Upper lobe of left lung (tissue), 6 donors: ENCODE measurements around the gene ANKLE2. TPM values are rescaled to one million over a fixed set of nuclear protein-coding genes. Genes with fewer than 3 reads are reported as not detected.

Experiments
- ATAC-seq, 2 donors: fragments of 200-7000 bp; cut with Tn5 transposase; one replicate each; pipeline ENCODE4 v1.9.1; 2022; ENCODE audit warnings: mild to moderate bottlenecking in 2 of 2, moderate library complexity in 2 of 2; ENCODE audit not compliant: low FRiP score in 2 of 2
- DNase-seq, 2 donors: peaks; one replicate each; pipeline ENCODE4 v3.0.0-alpha.2; 2019 to 2020
- H3K27ac ChIP-seq, 4 donors: fragments of 200-600 bp; sonication (generic); one replicate each; pipeline ENCODE4 v1.5.1; 2016 to 2019
- H3K27me3 ChIP-seq, 4 donors: fragments of 200-600 bp; sonication (generic); one replicate each; pipeline ENCODE4 v1.5.1; 2017 to 2019
- H3K36me3 ChIP-seq, 4 donors: fragments of 200-600 bp; sonication (generic); one replicate each; pipeline ENCODE4 v1.5.1; 2016 to 2019
- H3K4me1 ChIP-seq, 4 donors: fragments of 200-600 bp; sonication (generic); one replicate each; pipeline ENCODE4 v1.5.1; 2018 to 2019
- H3K4me3 ChIP-seq, 4 donors: fragments of 200-600 bp; sonication (generic); one replicate each; pipeline ENCODE4 v1.5.1; 2017 to 2019; ENCODE audit warnings: mild to moderate bottlenecking in 2 of 4, moderate library complexity in 1 of 4
- H3K9me3 ChIP-seq, 4 donors: fragments of 200-600 bp; sonication (generic); one replicate each; pipeline ENCODE4 v1.5.1; 2018 to 2019
- EP300 ChIP-seq, 4 donors: sonication (generic); formaldehyde crosslinking; IDR thresholded peaks; one replicate each; pipeline ENCODE4 v1.5.1; 2017; ENCODE audit warnings: antibody characterized with exemption in 4 of 4, control low read depth in 2 of 4
- POLR2A ChIP-seq, 4 donors: fragments of 450-650 bp; IDR thresholded peaks; one replicate each; pipeline ENCODE4 v1.5.1; 2016 to 2017; ENCODE audit warnings: antibody characterized with exemption in 4 of 4, mild to moderate bottlenecking in 2 of 4
- POLR2AphosphoS5 ChIP-seq, 2 donors: sonication (generic); formaldehyde crosslinking; IDR thresholded peaks; one replicate each; pipeline ENCODE4 v1.5.1; 2017; ENCODE audit warnings: antibody characterized with exemption in 2 of 2
- WGBS, 2 donors: methylation state at CpG; one replicate each; pipeline ENCODE4 v1.1.5; 2017 to 2018; 5-methylcytosine and 5-hydroxymethylcytosine counted together
- total RNA-seq, 6 donors: library from RNA; depleted of rRNA in 4 of 6; stranded (reverse); fragments of >200 nt in 4 of 6; gene quantifications; one replicate each; pipeline versions ENCODE4 v1.1.0 to v1.2.1, GENCODE V29; 2016 to 2021
- TF ChIP-seq, protein P1 (sequence below), 6 experiments: fragments of 450-650 bp in 4 of 6; fragments of 200-600 bp in 2 of 6; sonication (generic) in 2 of 6; IDR thresholded peaks; one replicate each; pipeline ENCODE4 v1.5.1; 2016 to 2019; ENCODE audit warnings: antibody characterized with exemption in 6 of 6
- donor health status: DM: no; HTN: no; CAD: no; lungs with moderate emphysema.
- donor health status: DM: no; HTN: yes; CAD: no; lungs with severe emphysema.

ANKLE2 gene
- total RNA-seq, 6 donors from 2014 or later, result 44.3 to 153 (median 78.0) TPM

DNA sequence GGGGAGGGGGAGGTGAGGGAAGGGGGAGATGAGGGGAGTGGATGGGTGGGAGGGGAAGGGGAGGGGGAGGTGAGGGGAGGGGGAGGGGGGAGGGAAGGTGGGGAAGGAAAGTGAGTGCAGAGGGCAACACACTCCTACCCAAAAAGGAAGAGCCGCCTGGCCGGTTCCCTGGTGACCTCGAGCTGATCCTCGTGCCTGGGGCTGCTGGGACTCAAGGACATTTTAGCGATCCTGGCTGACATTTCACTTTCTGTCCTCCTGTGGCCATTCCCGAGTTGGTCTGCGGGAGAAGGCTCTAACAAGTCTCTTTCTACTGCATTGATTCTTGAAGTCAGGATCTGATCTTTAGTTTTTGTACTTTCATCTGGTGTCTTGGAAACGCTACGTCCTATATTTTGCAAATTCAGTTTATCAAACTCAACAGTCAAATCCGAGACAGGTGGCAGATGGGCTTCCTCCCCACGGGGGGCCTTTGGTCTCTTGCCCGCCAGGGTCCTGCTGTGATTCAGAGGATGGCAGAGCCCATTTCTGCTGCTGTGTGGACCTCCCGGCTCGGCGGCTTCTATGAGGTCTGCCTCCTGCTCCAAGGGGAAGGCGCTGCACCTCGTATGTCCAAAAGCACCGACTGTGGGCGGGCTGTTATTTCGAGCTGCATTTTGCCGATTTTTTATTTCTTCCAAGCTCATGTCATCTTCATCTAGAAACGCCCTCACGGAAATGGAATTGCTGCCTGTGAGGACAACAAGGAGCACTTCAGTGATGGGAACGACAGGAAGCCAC is 31.9 kb downstream of the ANKLE2 start:
- ATAC-seq (no peak), DNase-seq (no peak)
- Histone ChIP-seq H3K27me3 (no peaks in the 10 kb centered on the region), H3K4me1 (no peaks in the 10 kb centered on the region), H3K36me3 (peaks cover 66 to 97% (median 86%) of the 10 kb centered on the region in 4 donors), H3K27ac (no peak overlapping the region), H3K9me3 (no peaks in the 10 kb centered on the region), H3K4me3 (no peak overlapping the region)
- TF ChIP-seq EP300 (IDR thresholded peaks at IDR 0.05) (no peak), POLR2A (IDR thresholded peaks at IDR 0.05) (no peak), POLR2AphosphoS5 (IDR thresholded peaks at IDR 0.05) (no peak)
- TF ChIP-seq, protein P1, sequence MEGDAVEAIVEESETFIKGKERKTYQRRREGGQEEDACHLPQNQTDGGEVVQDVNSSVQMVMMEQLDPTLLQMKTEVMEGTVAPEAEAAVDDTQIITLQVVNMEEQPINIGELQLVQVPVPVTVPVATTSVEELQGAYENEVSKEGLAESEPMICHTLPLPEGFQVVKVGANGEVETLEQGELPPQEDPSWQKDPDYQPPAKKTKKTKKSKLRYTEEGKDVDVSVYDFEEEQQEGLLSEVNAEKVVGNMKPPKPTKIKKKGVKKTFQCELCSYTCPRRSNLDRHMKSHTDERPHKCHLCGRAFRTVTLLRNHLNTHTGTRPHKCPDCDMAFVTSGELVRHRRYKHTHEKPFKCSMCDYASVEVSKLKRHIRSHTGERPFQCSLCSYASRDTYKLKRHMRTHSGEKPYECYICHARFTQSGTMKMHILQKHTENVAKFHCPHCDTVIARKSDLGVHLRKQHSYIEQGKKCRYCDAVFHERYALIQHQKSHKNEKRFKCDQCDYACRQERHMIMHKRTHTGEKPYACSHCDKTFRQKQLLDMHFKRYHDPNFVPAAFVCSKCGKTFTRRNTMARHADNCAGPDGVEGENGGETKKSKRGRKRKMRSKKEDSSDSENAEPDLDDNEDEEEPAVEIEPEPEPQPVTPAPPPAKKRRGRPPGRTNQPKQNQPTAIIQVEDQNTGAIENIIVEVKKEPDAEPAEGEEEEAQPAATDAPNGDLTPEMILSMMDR (IDR thresholded peaks at IDR 0.05), result no peak
- whole genome bisulfite sequencing, 2 donors, result 92% methylated on average over 22 to 24 of the region's 24 CpGs

DNA sequence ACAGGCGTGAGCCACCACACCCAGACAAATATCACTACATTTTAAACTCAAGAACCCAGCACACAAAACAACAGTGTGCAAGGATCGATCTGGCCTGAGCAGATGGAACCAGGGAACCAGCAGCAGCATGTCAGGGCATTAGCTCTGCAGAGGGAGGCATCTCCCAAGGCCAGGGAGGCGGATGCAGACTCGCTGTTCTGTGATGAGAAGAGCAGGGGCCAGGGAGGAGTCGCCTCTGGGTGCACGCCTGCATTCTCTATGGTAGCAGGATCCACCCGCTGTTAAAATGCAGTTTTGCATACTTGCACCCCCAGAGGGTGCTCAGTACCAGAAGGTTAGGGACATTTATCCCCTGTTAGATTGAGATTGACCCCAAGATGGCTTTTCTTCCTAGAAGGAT is 33.1 kb downstream of the ANKLE2 start:
- WGBS, 2 donors, result 97% methylated on average over 7 of the region's 7 CpGs
- H3K4me3 ChIP-seq, result no peak overlapping the region
- TF ChIP-seq, protein P1 (IDR thresholded peaks at IDR 0.05), result no peak
- TF ChIP-seq POLR2AphosphoS5 (IDR thresholded peaks at IDR 0.05), result no peak
- TF ChIP-seq EP300 (IDR thresholded peaks at IDR 0.05), result no peak
- no peak for TF ChIP-seq POLR2A (IDR thresholded peaks at IDR 0.05)
- no peaks in the 10 kb centered on the region for H3K27me3 ChIP-seq
- H3K9me3 ChIP-seq, result no peaks in the 10 kb centered on the region
- no peak for ATAC-seq
- H3K27ac ChIP-seq, result no peak overlapping the region
- H3K36me3 ChIP-seq, result peaks cover 61 to 97% (median 81%) of the 10 kb centered on the region in 4 donors
- no peaks in the 10 kb centered on the region for H3K4me1 ChIP-seq
- no peak for DNase-seq

GRCh38 chr12:132727091-132727794 is 34.4 kb downstream of the ANKLE2 start:
- 92 to 94% methylated on average over 37 of the region's 37 CpGs for WGBS, 2 donors
- TF ChIP-seq EP300 (IDR thresholded peaks at IDR 0.05) (no peak), POLR2A (IDR thresholded peaks at IDR 0.05) (no peak), POLR2AphosphoS5 (IDR thresholded peaks at IDR 0.05) (no peak)
- TF ChIP-seq, protein P1 (IDR thresholded peaks at IDR 0.05), result no peak
- H3K9me3 ChIP-seq, result no peaks in the 10 kb centered on the region
- peaks cover 54 to 97% (median 78%) of the 10 kb centered on the region in 4 donors for H3K36me3 ChIP-seq
- no peak overlapping the region for H3K4me3 ChIP-seq
- ATAC-seq (peak in 1 of 2 donors; percentile 78), DNase-seq (no peak)
- H3K27me3 ChIP-seq, result no peaks in the 10 kb centered on the region
- H3K4me1 ChIP-seq, result no peaks in the 10 kb centered on the region
- no peak overlapping the region for H3K27ac ChIP-seq

- H3K27ac ChIP-seq, result no peak overlapping the region
- no peaks in the 10 kb centered on the region for H3K27me3 ChIP-seq
- no peaks in the 10 kb centered on the region for H3K4me1 ChIP-seq
- no peak for TF ChIP-seq POLR2AphosphoS5 (IDR thresholded peaks at IDR 0.05)
- no peak for TF ChIP-seq POLR2A (IDR thresholded peaks at IDR 0.05)
- TF ChIP-seq, protein P1 (IDR thresholded peaks at IDR 0.05), result no peak
- TF ChIP-seq EP300 (IDR thresholded peaks at IDR 0.05), result no peak
- ATAC-seq (no peak), DNase-seq (no peak)
- no peaks in the 10 kb centered on the region for H3K9me3 ChIP-seq
- peaks cover 45 to 95% (median 74%) of the 10 kb centered on the region in 4 donors for H3K36me3 ChIP-seq
- whole genome bisulfite sequencing, 2 donors, result 95 to 96% methylated on average over 12 of the region's 12 CpGs
- H3K4me3 ChIP-seq, result no peak overlapping the region
These were observed 35.2 kb downstream of the ANKLE2 start for GRCh38 chr12:132726386-132726785.
